Adrenal gland (tissue), 5 donors: ENCODE measurements around the gene BIN2.

Experiments used
- POLR2A ChIP-seq, 2 donors: fragments of 450-650 bp; IDR thresholded peaks; one replicate each; pipeline ENCODE4 v1.6.1; 2017; ENCODE audit warnings: antibody characterized with exemption in 2 of 2, mild to moderate bottlenecking in 2 of 2, moderate library complexity in 1 of 2
- TF ChIP-seq, protein P1 (sequence below), 6 experiments: fragments of 450-650 bp in 4 of 6; fragments of 200-600 bp in 2 of 6; sonication (generic) in 1 of 6; IDR thresholded peaks; 1 replicate in 5 of 6; 2 replicates in 1 of 6; pipeline versions ENCODE4 v1.5.1 to v1.8.0; 2016 to 2021; ENCODE audit warnings: antibody characterized with exemption in 6 of 6, mild to moderate bottlenecking in 2 of 6, moderate library complexity in 1 of 6
- donor health status: DM: no; HTN: no; CAD: no.

DNA sequence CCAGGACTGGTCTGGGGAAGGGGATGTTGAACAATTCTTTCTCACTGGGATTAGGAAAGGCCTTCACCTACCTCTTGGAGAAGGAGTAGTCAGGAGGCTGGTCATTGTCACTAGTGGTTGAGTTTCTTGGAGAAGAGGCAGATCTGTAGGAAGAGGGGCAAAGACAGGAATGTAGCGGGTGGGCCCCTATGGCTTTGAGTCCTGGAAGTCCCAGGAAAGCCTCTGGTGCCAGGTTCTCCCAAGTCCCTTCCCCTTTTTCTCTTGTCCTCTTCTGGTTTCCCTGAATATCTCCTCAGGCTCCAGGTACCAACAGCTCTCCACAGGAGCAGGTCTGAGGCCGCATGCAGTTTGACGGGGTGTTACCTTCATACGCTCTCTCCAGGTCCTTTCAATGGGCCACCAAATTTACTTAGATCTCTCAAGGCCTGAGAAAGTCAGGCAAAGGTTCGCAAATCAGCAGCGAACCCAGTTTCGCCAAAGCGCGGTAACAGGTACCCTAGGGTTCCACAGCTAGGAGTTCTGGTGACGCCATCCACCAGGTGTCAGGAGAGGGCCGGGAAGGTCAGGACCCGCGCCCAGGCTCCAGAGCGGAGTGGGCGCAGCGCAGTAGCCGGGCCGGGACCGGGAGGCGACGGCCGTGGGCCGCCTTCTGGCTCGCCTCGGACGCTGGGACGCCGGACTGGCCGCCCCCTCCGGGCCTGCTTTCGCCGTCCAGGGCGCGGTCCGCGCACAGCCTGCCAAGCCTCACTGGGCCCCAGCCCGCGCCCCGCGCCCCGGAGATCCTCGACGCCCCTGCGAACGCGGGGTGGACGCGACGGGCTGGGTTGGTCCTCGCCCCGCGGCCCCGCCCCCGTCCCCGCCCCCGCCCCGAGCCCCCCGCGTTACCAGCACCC lies 54.6 kb downstream of the BIN2 start:
- TF ChIP-seq, protein P1, sequence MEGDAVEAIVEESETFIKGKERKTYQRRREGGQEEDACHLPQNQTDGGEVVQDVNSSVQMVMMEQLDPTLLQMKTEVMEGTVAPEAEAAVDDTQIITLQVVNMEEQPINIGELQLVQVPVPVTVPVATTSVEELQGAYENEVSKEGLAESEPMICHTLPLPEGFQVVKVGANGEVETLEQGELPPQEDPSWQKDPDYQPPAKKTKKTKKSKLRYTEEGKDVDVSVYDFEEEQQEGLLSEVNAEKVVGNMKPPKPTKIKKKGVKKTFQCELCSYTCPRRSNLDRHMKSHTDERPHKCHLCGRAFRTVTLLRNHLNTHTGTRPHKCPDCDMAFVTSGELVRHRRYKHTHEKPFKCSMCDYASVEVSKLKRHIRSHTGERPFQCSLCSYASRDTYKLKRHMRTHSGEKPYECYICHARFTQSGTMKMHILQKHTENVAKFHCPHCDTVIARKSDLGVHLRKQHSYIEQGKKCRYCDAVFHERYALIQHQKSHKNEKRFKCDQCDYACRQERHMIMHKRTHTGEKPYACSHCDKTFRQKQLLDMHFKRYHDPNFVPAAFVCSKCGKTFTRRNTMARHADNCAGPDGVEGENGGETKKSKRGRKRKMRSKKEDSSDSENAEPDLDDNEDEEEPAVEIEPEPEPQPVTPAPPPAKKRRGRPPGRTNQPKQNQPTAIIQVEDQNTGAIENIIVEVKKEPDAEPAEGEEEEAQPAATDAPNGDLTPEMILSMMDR (IDR thresholded peaks at IDR 0.05), result peak in 2 of 6 experiments; percentile 23 to 25
- peak in 1 of 2 donors; percentile 17 for TF ChIP-seq POLR2A (IDR thresholded peaks at IDR 0.05)
